Sigmoid colon (tissue), 7 donors: ENCODE data around the gene PCSK9. TPM values are rescaled to one million over a fixed set of nuclear protein-coding genes. Genes with fewer than 3 reads are reported as not detected.

ENCODE experiments used
- DNase-seq: peaks from one replicate; pipeline ENCODE4 v3.0.0-alpha.2; 2019
- H3K27ac ChIP-seq, 4 donors: fragments of 200-600 bp; sonication (generic); one replicate each; pipeline ENCODE4 v1.5.1; 2016 to 2019; ENCODE audit warnings: mild to moderate bottlenecking in 1 of 4
- H3K27me3 ChIP-seq, 3 donors: fragments of 200-600 bp; sonication (generic); one replicate each; pipeline ENCODE4 v1.5.1; 2019; ENCODE audit warnings: mild to moderate bottlenecking in 1 of 3
- H3K36me3 ChIP-seq, 4 donors: fragments of 200-600 bp; sonication (generic); one replicate each; pipeline ENCODE4 v1.5.1; 2016 to 2019
- H3K4me1 ChIP-seq, 4 donors: fragments of 200-600 bp; sonication (generic); one replicate each; pipeline ENCODE4 v1.5.1; 2017 to 2019
- H3K4me3 ChIP-seq, 4 donors: fragments of 200-600 bp; sonication (generic); one replicate each; pipeline ENCODE4 v1.5.1; 2017 to 2019; ENCODE audit warnings: mild to moderate bottlenecking in 2 of 4, moderate library complexity in 1 of 4
- H3K9me3 ChIP-seq, 4 donors: fragments of 200-600 bp in 3 of 4; sonication (generic) in 3 of 4; one replicate each; pipeline versions ENCODE4 v1.5.1 to v1.6.1; 2013 to 2019
- CTCF ChIP-seq, 4 experiments: fragments of 450-650 bp in 3 of 4; fragments of 200-600 bp in 1 of 4; IDR thresholded peaks; one replicate each; pipeline ENCODE4 v1.5.1; 2016 to 2019; ENCODE audit warnings: antibody characterized with exemption in 4 of 4, mild to moderate bottlenecking in 3 of 4, moderate library complexity in 2 of 4
- EP300 ChIP-seq, 4 donors: sonication (generic); formaldehyde crosslinking; IDR thresholded peaks; one replicate each; pipeline ENCODE4 v1.6.1; 2017; ENCODE audit warnings: antibody characterized with exemption in 4 of 4
- POLR2A ChIP-seq, 2 donors: fragments of 450-650 bp; IDR thresholded peaks; one replicate each; pipeline ENCODE4 v1.6.1; 2016; ENCODE audit warnings: antibody characterized with exemption in 2 of 2, mild to moderate bottlenecking in 2 of 2, moderate library complexity in 2 of 2
- POLR2AphosphoS5 ChIP-seq, 4 donors: sonication (generic); formaldehyde crosslinking; IDR thresholded peaks; one replicate each; pipeline ENCODE4 v1.6.1; 2017; ENCODE audit warnings: antibody characterized with exemption in 4 of 4
- WGBS, 2 donors: extraction: QIAGEN DNeasy Blood & Tissue Kit; methylation state at CpG; one replicate each; pipeline ENCODE4 v1.1.7; 2013; 5-methylcytosine and 5-hydroxymethylcytosine counted together
- intact Hi-C: fragments of 100-400 bp; cut with DNase I; formaldehyde crosslinking; loops from one replicate; pipeline ENCODE4 v1.15.1; 2023
- polyA plus RNA-seq, 3 donors: library from polyadenylated mRNA; stranded (reverse); fragments of 200-250 nt; gene quantifications; one replicate each; pipeline ENCODE4 v1.2.3, GENCODE V29; 2013
- total RNA-seq, 4 donors: library from RNA; depleted of rRNA; stranded (reverse); fragments of >200 nt; gene quantifications; one replicate each; pipeline ENCODE4 v1.1.0, GENCODE V29; 2016
- donor health status: healthy with polysubstance abuse.
- donor health status: Bipolar disorder and iron deficiency.
- donor health status: healthy.

Gene PCSK9
- total and polyA plus RNA-seq, 7 donors = 0.28 to 41.9 (median 3.4) TPM; not detected in 3

- no peak overlapping the region for H3K27ac ChIP-seq
- no peak for TF ChIP-seq POLR2AphosphoS5 (IDR thresholded peaks at IDR 0.05)
- no peak for TF ChIP-seq EP300 (IDR thresholded peaks at IDR 0.05)
- TF ChIP-seq POLR2A (IDR thresholded peaks at IDR 0.05) = no peak
- H3K4me1 ChIP-seq = peaks cover 0 to 24% (median 17%) of the 10 kb centered on the region in 4 donors
- H3K36me3 ChIP-seq = no peaks in the 10 kb centered on the region
- 87 to 92% methylated on average over 14 of the region's 14 CpGs for WGBS, 2 donors
- no peaks in the 10 kb centered on the region for H3K9me3 ChIP-seq
- no peak for DNase-seq
- H3K4me3 ChIP-seq = no peak overlapping the region
- H3K27me3 ChIP-seq = no peaks in the 10 kb centered on the region
- intact Hi-C loops = loop anchor here (10.0 kb wide), 1 partner anchor 215 kb away; no protein-coding TSS in a partner anchor
These were observed 20.2 kb downstream of the PCSK9 start for GRCh38 chr1:55059302-55060132.

DNA sequence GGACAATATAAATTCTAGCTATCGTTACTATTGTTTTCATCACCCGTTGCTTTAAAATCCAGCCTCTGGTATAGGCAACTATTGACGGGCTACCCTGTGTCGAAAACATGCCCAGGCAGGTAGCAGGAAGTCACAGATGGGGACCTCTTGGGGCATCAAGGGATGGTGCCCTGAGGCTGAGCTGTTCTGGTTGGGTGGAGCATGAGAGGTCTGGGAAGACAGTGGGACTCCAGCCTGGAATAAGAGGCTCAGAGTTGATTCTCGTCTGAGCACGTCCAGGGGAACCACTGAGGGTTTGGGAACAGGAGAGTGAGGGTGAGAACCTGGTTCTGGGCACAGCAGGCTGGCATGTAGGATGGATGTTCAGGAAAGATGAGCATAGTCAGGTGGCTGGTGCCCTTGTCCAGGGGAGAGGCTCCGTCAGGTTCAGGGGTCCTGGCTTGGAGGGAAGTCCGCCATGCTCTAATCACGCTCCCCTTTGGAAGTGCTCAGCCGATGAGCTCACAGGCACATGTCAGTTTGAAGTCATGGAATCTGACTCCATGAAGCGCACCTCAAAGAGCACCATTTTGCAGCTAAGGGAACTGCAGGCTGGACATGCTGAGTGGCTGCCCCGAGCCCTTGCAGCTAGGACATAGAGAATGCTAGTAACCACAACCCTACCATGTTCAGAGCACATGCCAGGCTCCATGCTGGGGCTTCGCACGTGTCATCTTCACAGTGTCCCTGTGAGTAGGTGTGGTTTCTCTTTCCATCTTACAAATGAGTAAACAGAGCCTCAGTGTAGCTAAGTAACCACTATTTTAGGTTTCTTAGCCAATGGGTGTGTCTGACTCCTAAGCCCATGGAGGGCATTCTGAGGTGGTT, 21.0 kb downstream of the PCSK9 start:
- H3K27ac ChIP-seq = no peak overlapping the region
- intact Hi-C loops = loop anchor here (10.0 kb wide), 1 partner anchor 214 kb away; no protein-coding TSS in a partner anchor
- no peak overlapping the region for H3K4me3 ChIP-seq
- H3K27me3 ChIP-seq = no peaks in the 10 kb centered on the region
- H3K36me3 ChIP-seq = no peaks in the 10 kb centered on the region
- TF ChIP-seq POLR2AphosphoS5 (IDR thresholded peaks at IDR 0.05) (no peak), POLR2A (IDR thresholded peaks at IDR 0.05) (no peak), CTCF (IDR thresholded peaks at IDR 0.05) (no peak), EP300 (IDR thresholded peaks at IDR 0.05) (no peak)
- DNase-seq = no peak
- peaks cover 0 to 33% (median 25%) of the 10 kb centered on the region in 4 donors for H3K4me1 ChIP-seq
- H3K9me3 ChIP-seq = no peaks in the 10 kb centered on the region
- 91 to 92% methylated on average over 14 of the region's 14 CpGs for WGBS, 2 donors

DNA sequence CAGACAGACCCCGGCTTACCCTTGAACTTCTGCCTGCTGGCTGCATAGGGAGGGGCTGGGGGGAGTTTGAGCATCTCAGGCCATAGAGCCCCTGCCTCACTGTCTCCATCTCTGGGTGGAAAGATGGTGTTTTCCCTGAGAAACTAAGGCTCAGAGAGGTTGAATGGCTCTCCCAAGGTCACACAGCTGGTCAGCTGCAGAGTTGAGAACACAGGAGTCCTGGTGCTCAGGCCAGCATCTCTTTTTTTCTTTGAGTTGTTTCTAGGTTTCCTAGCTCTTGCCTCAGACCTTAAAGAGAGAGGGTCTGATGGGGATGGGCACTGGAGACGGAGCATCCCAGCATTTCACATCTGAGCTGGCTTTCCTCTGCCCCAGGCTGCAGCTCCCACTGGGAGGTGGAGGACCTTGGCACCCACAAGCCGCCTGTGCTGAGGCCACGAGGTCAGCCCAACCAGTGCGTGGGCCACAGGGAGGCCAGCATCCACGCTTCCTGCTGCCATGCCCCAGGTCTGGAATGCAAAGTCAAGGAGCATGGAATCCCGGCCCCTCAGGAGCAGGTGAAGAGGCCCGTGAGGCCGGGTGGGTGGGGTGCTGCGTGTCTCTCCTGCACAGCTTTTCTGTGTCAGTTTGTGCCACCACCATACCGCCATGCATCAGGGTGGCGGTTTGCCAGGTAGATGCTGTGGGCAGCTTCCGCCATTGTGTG, 21.8 kb downstream of the PCSK9 start:
- Histone ChIP-seq H3K36me3 (no peaks in the 10 kb centered on the region), H3K27me3 (no peaks in the 10 kb centered on the region), H3K9me3 (no peaks in the 10 kb centered on the region), H3K4me1 (peaks cover 0 to 40% (median 31%) of the 10 kb centered on the region in 4 donors), H3K4me3 (no peak overlapping the region), H3K27ac (peak overlapping the region in 1 of 4 donors; percentile 52)
- DNase-seq = no peak
- WGBS, 2 donors = 86 to 87% methylated on average over 13 of the region's 13 CpGs
- TF ChIP-seq EP300 (IDR thresholded peaks at IDR 0.05) = no peak
- no peak for TF ChIP-seq POLR2A (IDR thresholded peaks at IDR 0.05)
- TF ChIP-seq POLR2AphosphoS5 (IDR thresholded peaks at IDR 0.05) = no peak
- TF ChIP-seq CTCF (IDR thresholded peaks at IDR 0.05) = no peak
- intact Hi-C loops = loop anchor here (10.0 kb wide), 1 partner anchor 214 kb away; no protein-coding TSS in a partner anchor

- Histone ChIP-seq H3K9me3 (no peaks in the 10 kb centered on the region), H3K36me3 (peaks cover 0 to 5% (median 2%) of the 10 kb centered on the region in 4 donors), H3K27me3 (no peaks in the 10 kb centered on the region), H3K27ac (peak overlapping the region in 2 of 4 donors; percentile 52 to 75), H3K4me1 (peaks cover 0 to 40% (median 31%) of the 10 kb centered on the region in 4 donors), H3K4me3 (no peak overlapping the region)
- TF ChIP-seq POLR2AphosphoS5 (IDR thresholded peaks at IDR 0.05) (no peak), EP300 (IDR thresholded peaks at IDR 0.05) (no peak), POLR2A (IDR thresholded peaks at IDR 0.05) (no peak), CTCF (IDR thresholded peaks at IDR 0.05) (no peak)
- WGBS, 2 donors = 86 to 92% methylated on average over 4 of the region's 4 CpGs
- intact Hi-C loops = loop anchor here (10.0 kb wide), 1 partner anchor 213 kb away; no protein-coding TSS in a partner anchor
- no peak for DNase-seq
These were observed 22.5 kb downstream of the PCSK9 start for GRCh38 chr1:55061706-55062321.
